Astrocyte of the spinal cord (primary cell): Measurements from ENCODE around the gene WSCD1.

Experiments
- DNase-seq: peaks from one replicate; pipeline ENCODE4 v3.0.0; 2011; ENCODE audit warnings: low read depth, low spot score
- H3K4me3 ChIP-seq: 2 replicates; pipeline ENCODE4 v1.5.1; 2011; ENCODE audit warnings: low read depth, mild to moderate bottlenecking, low read length, moderate library complexity
- CTCF ChIP-seq: IDR thresholded peaks from 2 replicates; pipeline ENCODE4 v1.5.1; 2012; ENCODE audit warnings: low read depth, mild to moderate bottlenecking, low read length, inconsistent platforms
- in situ Hi-C: cut with HindIII; loops from 2 replicates; pipeline ENCODE4 v1.10.0; 2017; ENCODE audit warnings: low sequenced_read_pairs

WSCD1 gene

GRCh38 chr17:6105649-6106007 lies 35.4 kb downstream of the WSCD1 start:
- DNase-seq = no peak
- in situ Hi-C loops = no loop called here
- TF ChIP-seq CTCF = no peak
- H3K4me3 ChIP-seq = no peak overlapping the region

GRCh38 chr17:6106212-6106611 lies 36.0 kb downstream of the WSCD1 start:
- in situ Hi-C loops = no loop called here
- no peak overlapping the region for H3K4me3 ChIP-seq
- DNase-seq = no peak
- TF ChIP-seq CTCF = no peak

GRCh38 chr17:6107791-6108190 lies 37.6 kb downstream of the WSCD1 start:
- DNase-seq = no peak
- in situ Hi-C loops = no loop called here
- no peak overlapping the region for H3K4me3 ChIP-seq
- TF ChIP-seq CTCF = no peak

GRCh38 chr17:6108382-6108781 lies 38.2 kb downstream of the WSCD1 start:
- no peak overlapping the region for H3K4me3 ChIP-seq
- no peak for TF ChIP-seq CTCF
- in situ Hi-C loops = no loop called here
- DNase-seq = no peak

- in situ Hi-C loops = no loop called here
- no peak for DNase-seq
- H3K4me3 ChIP-seq = no peak overlapping the region
- no peak for TF ChIP-seq CTCF
These were observed 38.8 kb downstream of the WSCD1 start for GRCh38 chr17:6108987-6109386.

- in situ Hi-C loops = no loop called here
- H3K4me3 ChIP-seq = no peak overlapping the region
- no peak for DNase-seq
- no peak for TF ChIP-seq CTCF
These were observed 39.4 kb downstream of the WSCD1 start for GRCh38 chr17:6109536-6109935.

GRCh38 chr17:6110088-6110487 lies 39.9 kb downstream of the WSCD1 start:
- H3K4me3 ChIP-seq = no peak overlapping the region
- no peak for DNase-seq
- in situ Hi-C loops = no loop called here
- TF ChIP-seq CTCF = no peak
